Muscle of arm (tissue), 12 donors: Measurements from ENCODE around the gene RAB4A. TPM values are rescaled to one million over a fixed set of nuclear protein-coding genes. Genes with fewer than 3 reads are reported as not detected.
A peak's percentile ranks its signal among the peaks of the same experiment; 100 is the strongest.

Source experiments
- DNase-seq: peaks from one replicate; pipeline ENCODE4 v3.0.0-alpha.2; 2013
- polyA plus RNA-seq, 12 donors: library from polyadenylated mRNA; unstranded; fragments of 120-200 nt; gene quantifications; one replicate each; pipeline ENCODE4 v1.2.1, GENCODE V29; 2013; ENCODE audit not compliant: insufficient read length in 12 of 12

RAB4A gene
- polyA plus RNA-seq, 12 donors: 37.2 to 64.2 (median 51.7) TPM; not detected in 1

DNA sequence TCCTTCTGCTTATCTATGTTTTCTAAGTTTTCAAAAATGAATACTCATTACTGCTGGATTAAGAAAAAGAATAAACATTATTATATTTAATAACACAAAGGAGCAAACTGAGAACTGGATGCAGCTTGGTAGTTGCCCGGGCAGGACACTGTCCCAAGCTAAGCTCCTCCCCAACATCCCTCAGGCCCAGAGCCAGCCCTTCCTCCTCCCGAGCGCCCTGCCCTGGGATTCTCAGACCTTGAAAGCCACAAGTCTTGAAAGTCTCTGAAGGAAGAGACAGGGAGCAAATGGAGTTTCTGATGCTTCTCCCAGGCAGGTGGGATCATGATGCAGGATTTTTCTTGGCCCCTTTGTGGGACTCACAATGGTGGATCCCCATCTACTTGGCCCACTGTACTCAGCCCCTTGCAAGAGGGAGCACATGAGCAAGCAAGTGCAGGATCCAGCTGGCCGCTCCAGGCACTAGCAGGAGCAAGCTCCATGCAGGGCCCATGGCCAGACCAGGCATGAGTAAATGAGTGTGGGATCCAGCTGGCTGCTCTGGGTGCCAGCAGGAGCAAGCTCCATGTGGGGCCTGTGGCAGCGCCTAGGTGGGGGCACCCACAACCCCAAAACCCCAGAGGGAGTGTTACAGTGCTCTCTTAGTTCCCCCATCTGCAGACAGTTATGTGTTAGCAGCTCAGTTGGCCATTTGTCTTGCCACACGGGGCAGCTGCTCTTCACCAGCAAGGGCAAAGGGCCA lies 32.1 kb upstream of the RAB4A start:
- no peak for DNase-seq

- DNase-seq: no peak
These were observed 30.4 kb upstream of the RAB4A start for GRCh38 chr1:229240532-229240931.

DNA sequence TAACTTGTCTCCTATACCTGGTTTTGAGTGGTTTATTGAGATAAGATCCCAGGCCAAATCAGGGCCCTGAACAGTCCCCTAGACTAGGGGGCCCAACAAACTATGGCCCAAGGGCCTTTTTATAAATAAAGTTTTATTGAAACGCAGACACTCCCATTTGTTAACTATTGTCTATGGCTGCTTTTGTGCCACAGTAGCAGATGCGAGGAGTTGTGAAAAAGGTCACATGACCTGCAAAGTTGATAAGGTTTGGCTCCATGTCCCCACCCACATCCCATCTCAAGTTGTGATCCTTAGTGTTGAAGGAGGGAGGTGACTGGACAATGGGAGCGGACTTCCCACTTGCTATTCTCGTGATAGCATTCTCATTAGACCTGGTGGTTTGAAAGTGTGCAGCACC lies 29.5 kb upstream of the RAB4A start:
- DNase-seq: no peak

DNA sequence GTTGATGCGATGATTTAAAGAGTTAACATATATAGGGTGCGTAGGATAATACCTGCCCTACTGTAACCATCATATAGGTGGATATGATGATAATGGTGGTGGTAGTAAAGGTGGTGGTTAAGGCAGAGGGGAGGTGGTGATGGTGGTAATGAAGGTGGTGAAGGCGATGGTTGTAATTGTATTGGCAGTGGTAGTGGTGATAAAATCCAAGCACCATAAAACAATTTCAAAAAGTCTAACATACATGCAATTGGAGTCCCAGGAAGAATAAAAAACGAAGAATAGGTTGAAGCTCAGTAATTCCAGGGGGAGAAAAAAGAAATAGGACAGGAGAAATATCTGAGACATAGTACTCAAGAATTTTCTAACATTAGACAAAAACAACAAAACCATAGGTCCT lies 27.3 kb upstream of the RAB4A start:
- DNase-seq: no peak

DNA sequence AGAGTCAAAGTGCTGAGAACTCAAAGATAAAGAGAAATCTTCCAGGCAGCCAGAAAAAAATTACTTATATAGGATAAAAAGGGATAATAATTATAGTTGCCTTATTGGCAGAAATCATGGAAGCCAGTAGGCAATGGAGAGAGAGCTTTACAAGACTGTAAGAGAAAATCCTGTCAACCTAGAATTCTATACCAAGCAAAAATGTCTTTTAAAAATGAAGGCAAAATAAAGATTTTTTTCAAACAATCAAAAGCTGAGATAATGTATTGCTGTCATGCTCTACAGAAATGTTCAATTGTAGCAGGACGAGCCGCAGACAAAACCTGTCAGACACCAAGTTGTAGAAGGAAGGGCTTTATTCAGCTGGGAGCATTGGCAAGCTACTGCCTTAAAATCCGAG lies 26.8 kb upstream of the RAB4A start:
- DNase-seq: no peak

DNA sequence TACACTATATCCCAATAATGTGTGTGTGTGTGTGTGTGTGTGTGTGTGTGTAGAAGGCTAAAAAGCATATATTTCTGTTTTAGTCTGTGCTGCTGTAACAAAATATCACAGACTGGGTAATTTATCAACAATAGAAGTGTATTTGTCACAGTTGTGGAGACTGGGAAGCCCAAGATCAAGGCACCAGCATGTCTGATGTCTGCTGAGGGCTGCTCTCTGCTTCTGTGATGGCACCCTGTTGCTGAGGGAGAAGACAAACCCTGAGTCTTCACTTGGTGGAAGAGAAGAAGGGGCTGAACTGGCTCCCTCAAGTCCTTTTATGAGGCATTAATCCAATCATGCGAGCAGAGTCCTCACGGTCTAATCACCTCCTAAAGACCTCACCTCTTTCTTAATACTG lies 23.0 kb upstream of the RAB4A start:
- no peak for DNase-seq

DNA sequence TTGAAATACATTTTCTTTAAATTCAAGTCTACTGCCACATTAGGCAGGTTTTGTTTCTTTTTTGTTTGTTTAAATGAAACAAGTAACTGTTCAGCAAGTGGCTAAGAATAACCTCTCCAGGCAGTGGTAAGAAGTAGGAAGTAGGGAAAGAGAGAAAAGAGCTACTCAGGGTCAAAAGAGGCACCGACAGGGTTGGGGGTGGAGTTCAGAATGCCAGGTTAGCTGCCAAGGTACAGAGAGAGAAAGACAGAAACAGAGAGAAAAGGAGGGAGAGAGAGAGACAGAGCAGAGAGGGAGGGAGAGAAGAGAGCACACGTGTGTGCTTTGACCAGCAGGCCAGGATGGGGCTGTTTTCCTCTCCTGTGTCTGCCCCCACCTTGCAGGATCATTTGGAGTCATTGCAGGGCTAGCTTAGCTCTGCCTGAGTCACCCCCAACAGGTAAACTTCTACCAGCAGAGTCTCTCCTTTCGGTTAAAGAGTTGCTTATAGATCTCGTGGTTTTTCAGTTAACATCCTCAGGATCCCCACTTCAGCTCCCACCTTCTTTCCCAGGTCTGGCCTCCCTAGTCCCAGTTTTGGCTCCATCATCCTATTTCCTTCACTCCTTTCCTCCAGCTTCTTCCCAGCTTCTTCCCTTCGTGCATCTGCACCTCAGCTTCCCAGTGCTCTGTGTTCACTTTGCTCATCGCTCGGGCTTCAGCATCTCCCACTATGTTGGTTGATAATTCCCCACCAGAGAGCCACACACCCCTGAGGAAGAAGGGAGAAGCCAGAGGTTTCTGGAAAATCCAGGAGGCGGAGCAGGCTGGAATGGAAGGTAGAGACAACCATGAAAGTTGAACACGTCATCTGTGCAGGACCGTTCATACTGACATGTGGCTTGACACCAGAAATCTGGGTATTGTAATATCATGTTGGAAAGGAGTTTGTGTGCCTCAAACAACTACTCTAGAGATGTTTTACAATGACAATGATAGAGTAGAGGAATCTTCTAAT lies 21.8 kb upstream of the RAB4A start:
- DNase-seq: no peak

GRCh38 chr1:229249854-229250644 lies 20.9 kb upstream of the RAB4A start:
- DNase-seq: no peak

- DNase-seq: no peak
These were observed 19.7 kb upstream of the RAB4A start for GRCh38 chr1:229251185-229251584.

DNA sequence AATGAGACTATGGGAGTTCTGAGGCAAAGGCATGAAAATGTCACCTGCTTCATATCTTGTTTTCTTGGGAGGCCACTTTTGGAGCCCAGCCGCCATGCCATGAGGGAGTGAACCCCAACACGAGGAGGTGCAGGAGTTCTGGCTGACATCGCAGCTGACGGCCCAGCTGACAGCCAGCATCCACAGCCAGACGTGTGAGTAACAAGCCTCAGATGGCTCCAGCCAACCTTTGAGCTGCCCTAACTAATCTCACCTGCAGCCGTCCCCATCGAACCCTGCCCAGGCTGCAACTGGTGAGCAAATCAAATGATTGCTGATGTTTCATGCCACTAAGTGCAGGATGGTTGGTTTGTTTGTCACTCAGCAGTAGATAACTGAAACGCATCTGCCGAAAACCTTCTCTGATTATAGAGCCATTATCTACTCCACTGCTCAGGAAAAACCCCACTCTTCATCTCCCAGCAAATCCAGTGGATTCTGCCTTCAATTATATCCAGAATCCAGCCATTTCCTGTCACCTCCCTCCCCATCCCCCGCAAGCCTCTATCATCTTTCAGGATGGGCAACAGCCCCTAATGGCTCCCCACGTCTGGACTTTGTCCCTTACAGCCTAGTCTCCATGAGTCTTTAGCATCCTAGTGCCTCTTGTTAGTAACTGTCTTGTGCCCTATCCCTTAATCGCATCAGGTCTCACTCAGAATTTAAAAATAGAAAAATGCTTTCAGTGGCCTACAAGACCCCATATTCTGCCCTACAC lies 18.5 kb upstream of the RAB4A start:
- no peak for DNase-seq

GRCh38 chr1:229253151-229253974 lies 17.5 kb upstream of the RAB4A start:
- no peak for DNase-seq

GRCh38 chr1:229254910-229255541 lies 15.9 kb upstream of the RAB4A start:
- DNase-seq: no peak

DNA sequence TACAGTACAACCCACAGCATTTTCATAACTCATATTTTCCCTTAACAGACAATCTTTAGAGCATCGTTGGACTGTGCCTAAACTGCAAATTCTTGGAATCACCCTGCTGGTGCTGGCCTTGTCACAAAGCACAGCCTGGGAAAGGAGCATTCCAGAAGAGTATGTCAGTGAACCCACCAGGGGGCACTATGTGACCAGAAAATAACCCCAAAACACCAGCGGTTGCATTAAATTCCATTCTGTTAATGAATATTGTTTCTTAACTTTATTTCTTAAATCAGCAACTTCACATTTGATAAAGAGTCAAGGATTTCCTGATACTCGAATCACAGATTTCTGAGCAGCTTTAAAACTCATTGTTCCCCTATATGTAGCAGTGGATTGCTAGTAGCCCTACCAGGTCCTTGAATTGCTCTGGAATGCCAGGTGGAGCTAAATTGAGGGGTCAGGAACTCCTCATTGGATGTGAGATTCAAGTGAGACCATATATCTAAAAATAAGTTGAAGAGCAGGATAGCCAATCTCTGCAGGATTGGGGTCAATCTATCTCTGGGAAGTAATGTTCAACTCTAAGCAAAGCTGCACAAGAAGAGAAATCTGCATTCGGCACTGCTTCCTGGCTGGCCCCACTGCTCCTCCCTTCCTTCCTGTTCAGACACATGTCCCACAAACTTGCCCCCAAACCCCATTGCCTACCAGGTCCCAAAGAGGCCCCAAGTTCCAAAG lies 12.7 kb upstream of the RAB4A start:
- DNase-seq: peak; percentile 61

GRCh38 chr1:229258757-229259060 lies 12.2 kb upstream of the RAB4A start:
- no peak for DNase-seq

DNA sequence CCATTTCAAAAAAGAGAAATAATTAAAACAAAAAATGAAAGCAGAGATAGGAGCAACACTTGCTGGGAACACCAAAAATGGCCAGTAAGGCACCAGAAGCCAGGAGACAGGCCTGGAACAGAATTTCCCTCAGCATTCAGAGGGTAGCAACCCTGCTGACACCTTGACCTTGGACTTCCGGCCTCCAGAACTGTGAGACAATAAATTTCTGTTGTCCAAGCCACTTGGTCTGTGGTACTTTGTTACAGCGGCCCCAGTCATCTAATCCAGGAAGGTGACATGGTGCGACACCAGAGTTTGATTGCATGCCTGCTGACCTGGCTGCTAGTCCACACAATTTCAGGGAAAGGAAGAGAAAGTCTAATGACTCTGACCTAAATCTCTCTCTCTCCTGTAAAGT lies 10.6 kb upstream of the RAB4A start:
- no peak for DNase-seq

GRCh38 chr1:229262239-229262638 lies 8.7 kb upstream of the RAB4A start:
- no peak for DNase-seq

DNA sequence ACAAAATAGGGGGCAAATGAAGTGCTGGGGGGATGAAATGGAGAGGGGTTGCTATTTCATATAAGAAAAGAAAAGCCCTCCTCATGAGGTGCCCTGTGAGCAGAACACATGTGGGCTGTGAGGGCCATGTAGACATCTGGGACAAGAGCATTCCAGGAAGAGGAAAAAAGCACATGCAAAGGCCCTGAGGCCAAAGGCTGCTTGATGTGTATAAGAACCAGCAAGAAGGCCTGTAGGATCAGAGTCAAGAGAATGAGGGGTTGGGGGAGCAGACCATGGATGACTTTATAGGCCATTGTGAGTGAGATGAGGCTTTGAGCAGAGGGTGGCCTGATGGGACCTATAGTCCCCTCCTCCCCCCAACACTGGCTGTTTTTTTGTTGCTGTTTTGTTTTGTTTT lies 7.7 kb upstream of the RAB4A start:
- DNase-seq: no peak

GRCh38 chr1:229264068-229264467 lies 6.8 kb upstream of the RAB4A start:
- no peak for DNase-seq

DNA sequence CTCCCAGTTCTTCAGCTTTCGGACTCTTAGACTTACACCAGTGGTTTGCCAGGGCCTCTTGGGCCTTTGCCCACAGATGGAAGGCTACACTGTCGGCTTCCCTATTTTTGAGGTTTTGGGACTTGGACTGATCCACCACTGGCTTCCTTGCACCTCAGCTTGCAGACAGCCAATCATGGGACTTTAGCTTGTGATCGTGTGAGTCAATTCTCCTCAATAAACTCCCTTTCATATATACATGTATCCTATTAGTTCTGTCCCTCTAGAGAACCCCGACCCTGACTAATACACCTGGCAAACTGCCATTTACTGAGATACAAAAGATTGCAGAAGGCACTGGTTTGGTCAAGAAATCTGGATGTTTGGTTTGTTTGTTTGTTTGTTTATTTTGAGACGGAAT lies 6.4 kb upstream of the RAB4A start:
- DNase-seq: no peak

GRCh38 chr1:229266274-229266673 lies 4.6 kb upstream of the RAB4A start:
- no peak for DNase-seq
